Fibroblast of skin of right quadriceps (primary cell): ENCODE results near the gene DCTN3.
"Not testable (repeated sequence)": the region's sequence is repeated elsewhere in the genome, so short reads cannot be mapped to it uniquely, and the experiment has no call there.

Experiments
- DNase-seq: peaks from one replicate; pipeline ENCODE4 v3.0.0-alpha.2; 2013

Gene DCTN3

GRCh38 chr9:34646211-34647083 is 26.2 kb upstream of the DCTN3 start, which contains the start of gene GALT:
Gene GALT, plus strand, starts transcription at chr9:34646675. Its CDS starts 30 bp downstream, at chr9:34646705.
- peak; percentile 83 for DNase-seq

- peak; percentile 6 for DNase-seq
Observed at GRCh38 chr9:34644766-34645314, 24.5 kb upstream of the DCTN3 start.

GRCh38 chr9:34642679-34643078 is 22.4 kb upstream of the DCTN3 start:
- peak; percentile 10 for DNase-seq

GRCh38 chr9:34639322-34639721 is 19.0 kb upstream of the DCTN3 start:
- DNase-seq = not testable (repeated sequence)

- DNase-seq = no peak
Observed at GRCh38 chr9:34638138-34638445, 17.8 kb upstream of the DCTN3 start.

- DNase-seq = peak; percentile 95
Observed at GRCh38 chr9:34637356-34638137, 17.3 kb upstream of the DCTN3 start, which contains the start of gene SIGMAR1. Gene SIGMAR1, minus strand, starts transcription at chr9:34637787. Its CDS starts 90 bp downstream, at chr9:34637697.

GRCh38 chr9:34636791-34637355 is 16.6 kb upstream of the DCTN3 start:
- no peak for DNase-seq

GRCh38 chr9:34635556-34635955 is 15.3 kb upstream of the DCTN3 start:
- DNase-seq = no peak

GRCh38 chr9:34634551-34635248 is 14.4 kb upstream of the DCTN3 start:
- no peak for DNase-seq

- DNase-seq = peak; percentile 54
Observed at GRCh38 chr9:34633851-34634550, 13.7 kb upstream of the DCTN3 start.

GRCh38 chr9:34633166-34633565 is 12.9 kb upstream of the DCTN3 start:
- DNase-seq = no peak

- no peak for DNase-seq
Observed at GRCh38 chr9:34630402-34631154, 10.3 kb upstream of the DCTN3 start.

GRCh38 chr9:34629491-34629808 is 9.2 kb upstream of the DCTN3 start:
- DNase-seq = no peak

GRCh38 chr9:34628656-34629490 is 8.6 kb upstream of the DCTN3 start, which contains the start of gene ARID3C:
Gene ARID3C, minus strand, starts transcription at chr9:34629066. Its CDS starts 1,052 bp downstream, at chr9:34628014.
- no peak for DNase-seq

GRCh38 chr9:34627716-34628655 is 7.7 kb upstream of the DCTN3 start:
- no peak for DNase-seq

GRCh38 chr9:34625186-34625486 is 4.8 kb upstream of the DCTN3 start:
- DNase-seq = no peak

- DNase-seq = no peak
Observed at GRCh38 chr9:34624475-34625185, 4.3 kb upstream of the DCTN3 start.

GRCh38 chr9:34623374-34624235 is 3.3 kb upstream of the DCTN3 start:
- DNase-seq = no peak
